Chondrocyte (in vitro differentiated cells): ENCODE results near the gene MRNIP. TPM values are rescaled to one million over a fixed set of nuclear protein-coding genes. Genes with fewer than 3 reads are reported as not detected.

Experiments
- DNase-seq: peaks from one replicate; pipeline ENCODE4 v3.0.0; 2021; ENCODE audit warnings: mixed read lengths, low spot score
- H3K27ac Mint-ChIP-seq: one replicate; pipeline ENCODE4 v1.8.0; 2021; ENCODE audit warnings: mild to moderate bottlenecking, moderate library complexity, mixed read lengths; ENCODE audit not compliant: unreplicated experiment
- H3K27me3 Mint-ChIP-seq: 2 replicates; pipeline ENCODE4 v1.8.0; 2021; ENCODE audit warnings: low read depth, mixed read lengths
- H3K36me3 Mint-ChIP-seq: 2 replicates; pipeline ENCODE4 v1.8.0; 2021; ENCODE audit warnings: low read depth, mixed read lengths
- H3K4me1 Mint-ChIP-seq: 2 replicates; pipeline ENCODE4 v1.8.0; 2021; ENCODE audit warnings: low read depth, mild to moderate bottlenecking, mixed read lengths
- H3K4me3 Mint-ChIP-seq: one replicate; pipeline ENCODE4 v1.8.0; 2021; ENCODE audit warnings: mild to moderate bottlenecking, moderate library complexity, mixed read lengths; ENCODE audit not compliant: unreplicated experiment
- H3K9me3 Mint-ChIP-seq: 2 replicates; pipeline ENCODE4 v1.8.0; 2021; ENCODE audit warnings: low read depth, mixed read lengths
- total RNA-seq: library from RNA; stranded (reverse); gene quantifications from 3 replicates; pipeline ENCODE4 v1.2.1, GENCODE V29; 2021
- TF ChIP-seq, protein P1 (sequence below): fragments of 200-600 bp; sonication (generic); IDR thresholded peaks from 2 replicates; pipeline ENCODE4 v1.5.0; 2021; ENCODE audit warnings: antibody characterized with exemption, mild to moderate bottlenecking, moderate library complexity

Gene MRNIP
- total RNA-seq, 1 donor from 2014 or later, result 13.4 TPM

DNA sequence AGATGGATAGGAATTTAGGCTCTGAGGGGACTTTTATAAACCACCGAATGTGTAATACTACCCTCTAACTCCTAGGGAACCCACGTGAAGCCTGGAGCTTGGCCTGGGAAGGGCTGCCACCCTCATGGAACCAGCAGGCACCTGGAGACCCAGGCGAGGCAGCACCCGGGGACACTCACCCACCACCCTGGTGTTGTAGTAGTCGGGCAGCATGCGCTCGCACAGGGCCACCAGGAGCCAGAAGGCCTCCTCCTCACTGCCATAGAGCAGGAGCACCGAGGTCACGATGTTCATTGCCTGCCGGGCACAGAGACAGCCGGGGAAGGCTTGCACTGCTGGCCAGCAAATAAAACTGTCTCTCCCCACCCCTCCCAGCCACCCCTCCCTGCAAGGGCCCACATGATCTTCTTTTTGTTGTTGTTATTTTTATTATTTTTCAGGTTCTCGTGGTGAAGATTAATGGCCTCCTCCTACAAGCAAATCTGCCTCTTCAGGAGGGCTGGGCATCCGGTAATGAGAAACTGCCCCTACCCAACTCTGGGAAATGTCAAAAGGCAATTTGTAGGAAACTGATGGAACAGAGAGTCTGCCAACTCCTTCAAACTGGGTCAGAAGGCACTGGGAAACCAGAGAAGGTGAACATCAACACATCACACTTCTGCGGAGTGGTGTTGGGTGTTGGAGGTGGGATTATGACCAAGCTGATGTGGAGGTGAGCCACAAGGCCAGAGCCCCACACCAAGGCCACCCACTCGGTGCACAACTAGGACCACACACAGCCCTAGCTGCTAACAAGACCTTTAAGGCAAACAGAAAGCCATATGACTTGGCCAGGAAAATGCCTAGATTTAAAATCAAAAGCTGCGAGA is 17.4 kb upstream of the MRNIP start:
- TF ChIP-seq, protein P1, sequence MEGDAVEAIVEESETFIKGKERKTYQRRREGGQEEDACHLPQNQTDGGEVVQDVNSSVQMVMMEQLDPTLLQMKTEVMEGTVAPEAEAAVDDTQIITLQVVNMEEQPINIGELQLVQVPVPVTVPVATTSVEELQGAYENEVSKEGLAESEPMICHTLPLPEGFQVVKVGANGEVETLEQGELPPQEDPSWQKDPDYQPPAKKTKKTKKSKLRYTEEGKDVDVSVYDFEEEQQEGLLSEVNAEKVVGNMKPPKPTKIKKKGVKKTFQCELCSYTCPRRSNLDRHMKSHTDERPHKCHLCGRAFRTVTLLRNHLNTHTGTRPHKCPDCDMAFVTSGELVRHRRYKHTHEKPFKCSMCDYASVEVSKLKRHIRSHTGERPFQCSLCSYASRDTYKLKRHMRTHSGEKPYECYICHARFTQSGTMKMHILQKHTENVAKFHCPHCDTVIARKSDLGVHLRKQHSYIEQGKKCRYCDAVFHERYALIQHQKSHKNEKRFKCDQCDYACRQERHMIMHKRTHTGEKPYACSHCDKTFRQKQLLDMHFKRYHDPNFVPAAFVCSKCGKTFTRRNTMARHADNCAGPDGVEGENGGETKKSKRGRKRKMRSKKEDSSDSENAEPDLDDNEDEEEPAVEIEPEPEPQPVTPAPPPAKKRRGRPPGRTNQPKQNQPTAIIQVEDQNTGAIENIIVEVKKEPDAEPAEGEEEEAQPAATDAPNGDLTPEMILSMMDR, result no peak
- peaks cover 16% of the 10 kb centered on the region for H3K36me3 Mint-ChIP-seq
- no peaks in the 10 kb centered on the region for H3K27me3 Mint-ChIP-seq
- no peak overlapping the region for H3K27ac Mint-ChIP-seq
- peak; percentile 75 for DNase-seq
- H3K4me1 Mint-ChIP-seq, result no peaks in the 10 kb centered on the region
- no peaks in the 10 kb centered on the region for H3K9me3 Mint-ChIP-seq
- H3K4me3 Mint-ChIP-seq, result no peak overlapping the region

DNA sequence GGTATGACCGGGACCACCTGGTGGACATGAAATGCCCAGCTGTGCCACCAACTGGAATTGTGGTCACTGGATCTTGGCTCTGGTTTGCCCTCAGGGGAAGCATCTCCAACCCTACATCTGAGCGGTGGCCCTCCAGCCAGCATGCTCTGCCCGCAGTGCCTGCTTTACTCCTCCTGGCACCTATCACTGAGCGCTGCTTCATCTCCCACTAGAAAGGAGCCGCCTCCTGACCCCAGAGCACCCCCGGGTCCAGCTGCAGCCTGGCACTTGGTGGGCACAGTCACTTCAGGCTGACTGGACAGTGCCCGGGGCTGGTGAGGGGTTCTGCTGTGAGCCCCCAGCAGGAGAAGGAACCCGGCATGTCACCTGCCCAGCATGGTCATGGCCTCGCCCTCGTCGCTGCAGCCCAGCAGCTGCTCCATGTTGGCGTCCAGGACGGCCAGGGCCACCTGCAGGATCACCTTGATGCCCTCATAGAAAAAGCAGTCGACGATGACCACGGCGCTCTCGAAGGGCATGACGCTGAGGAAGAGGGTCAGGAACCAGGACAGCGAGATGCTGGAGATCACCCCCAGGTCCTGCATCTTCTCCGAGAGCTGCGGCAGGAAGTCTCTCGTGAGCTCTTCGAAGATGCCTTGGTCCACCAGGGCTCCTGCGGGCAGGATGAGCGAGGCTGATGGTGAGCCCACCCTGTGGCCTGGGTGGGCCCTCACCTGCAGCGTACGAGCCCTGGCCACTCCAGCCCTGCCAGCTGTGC is 16.1 kb upstream of the MRNIP start:
- H3K27me3 Mint-ChIP-seq, result no peaks in the 10 kb centered on the region
- no peak overlapping the region for H3K27ac Mint-ChIP-seq
- H3K4me3 Mint-ChIP-seq, result no peak overlapping the region
- TF ChIP-seq, protein P1, result no peak
- H3K4me1 Mint-ChIP-seq, result no peaks in the 10 kb centered on the region
- DNase-seq, result peak; percentile 81
- H3K36me3 Mint-ChIP-seq, result peaks cover 19% of the 10 kb centered on the region
- H3K9me3 Mint-ChIP-seq, result no peaks in the 10 kb centered on the region

DNA sequence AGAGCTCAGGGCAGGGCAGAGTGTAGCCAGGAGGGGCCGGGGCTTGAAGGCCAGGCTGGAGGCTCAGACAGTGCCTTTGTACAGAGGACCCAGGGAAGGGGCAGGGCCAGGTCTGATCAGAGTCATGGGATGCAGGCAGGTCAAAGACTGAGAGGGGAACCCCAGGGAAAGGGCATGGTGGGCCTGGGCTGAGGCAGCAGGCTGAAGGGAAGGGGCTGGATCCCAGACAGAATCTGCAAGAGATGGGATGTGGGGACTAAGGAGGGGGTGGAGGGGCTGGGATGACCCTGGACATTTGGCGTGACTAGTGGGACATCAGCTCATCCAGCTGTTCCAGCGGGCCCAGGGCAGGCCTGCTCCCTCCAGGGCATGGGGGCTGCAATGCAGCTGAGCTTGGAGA is 15.5 kb upstream of the MRNIP start:
- peak; percentile 60 for DNase-seq
- TF ChIP-seq, protein P1, result no peak
- H3K36me3 Mint-ChIP-seq, result peaks cover 19% of the 10 kb centered on the region
- no peaks in the 10 kb centered on the region for H3K9me3 Mint-ChIP-seq
- no peaks in the 10 kb centered on the region for H3K4me1 Mint-ChIP-seq
- H3K4me3 Mint-ChIP-seq, result no peak overlapping the region
- H3K27me3 Mint-ChIP-seq, result no peaks in the 10 kb centered on the region
- no peak overlapping the region for H3K27ac Mint-ChIP-seq

DNA sequence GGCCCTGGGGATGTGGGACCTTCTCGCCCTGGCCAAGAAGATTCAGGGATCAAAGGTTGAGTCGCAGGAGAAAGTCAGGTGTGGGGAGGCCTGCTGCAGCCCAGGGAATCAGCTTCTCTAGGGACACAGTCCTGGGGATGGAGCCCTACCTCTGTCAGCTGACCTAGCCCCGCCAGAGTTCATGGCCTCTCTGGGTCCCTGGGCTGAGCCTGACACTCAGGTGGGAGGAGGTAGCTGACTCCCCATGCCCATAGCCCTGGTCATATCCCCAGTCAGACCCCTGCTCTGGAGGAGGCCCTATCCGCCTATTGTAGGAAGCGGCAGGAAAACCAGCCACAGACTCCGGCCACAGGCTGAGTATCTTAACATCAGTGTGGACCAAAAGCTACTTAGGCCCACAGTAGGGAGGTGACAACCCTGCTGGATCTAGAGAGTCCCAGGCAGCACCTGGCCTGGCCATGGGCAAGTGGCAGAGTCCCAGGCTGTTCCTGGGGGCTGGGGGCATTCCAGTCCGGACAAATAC is 15.0 kb upstream of the MRNIP start:
- Mint-ChIP-seq H3K36me3 (peaks cover 19% of the 10 kb centered on the region), H3K9me3 (no peaks in the 10 kb centered on the region), H3K27ac (no peak overlapping the region), H3K27me3 (no peaks in the 10 kb centered on the region), H3K4me3 (no peak overlapping the region), H3K4me1 (no peaks in the 10 kb centered on the region)
- peak; percentile 77 for DNase-seq
- TF ChIP-seq, protein P1, result no peak
